ENCODE results near the gene FAM240A. TPM values are rescaled to one million over a fixed set of nuclear protein-coding genes. Genes with fewer than 3 reads are reported as not detected.
"Not testable (repeated sequence)": the region's sequence is repeated elsewhere in the genome, so short reads cannot be mapped to it uniquely, and the experiment has no call there.

FAM240A gene
- not detected in 2 replicates for total RNA-seq (2014; rRNA removed; shearing (Covaris generic))

- no peak for DNase-seq (ENCODE audit: low spot score)
These were observed at the start of gene FAM240A for GRCh38 chr3:46612324-46612723. Gene FAM240A (plus strand): TSS chr3:46612525. CDS start chr3:46612684, 159 bp downstream.

- no peak for DNase-seq (ENCODE audit: low spot score)
These were observed 47.9 kb upstream of the FAM240A start for GRCh38 chr3:46564190-46565021.

GRCh38 chr3:46565077-46565476, 47.2 kb upstream of the FAM240A start:
- no peak for DNase-seq (ENCODE audit: low spot score)

GRCh38 chr3:46565607-46566039, 46.7 kb upstream of the FAM240A start:
- DNase-seq (ENCODE audit: low spot score) = no peak

- DNase-seq (ENCODE audit: low spot score) = no peak
These were observed 46.2 kb upstream of the FAM240A start, which contains the start of gene LRRC2 for GRCh38 chr3:46566040-46566641. Gene LRRC2 (minus strand): TSS chr3:46566302. CDS start chr3:46551591, 14,711 bp downstream.

GRCh38 chr3:46571684-46572083, 40.6 kb upstream of the FAM240A start:
- no peak for DNase-seq (ENCODE audit: low spot score)

- no peak for DNase-seq (ENCODE audit: low spot score)
These were observed 38.6 kb upstream of the FAM240A start for GRCh38 chr3:46573701-46574100.

GRCh38 chr3:46574243-46574646, 38.1 kb upstream of the FAM240A start:
- DNase-seq (ENCODE audit: low spot score) = no peak

- DNase-seq (ENCODE audit: low spot score) = no peak
These were observed 37.3 kb upstream of the FAM240A start for GRCh38 chr3:46574881-46575576.

GRCh38 chr3:46575577-46576222, 36.6 kb upstream of the FAM240A start:
- DNase-seq (ENCODE audit: low spot score) = no peak

- no peak for DNase-seq (ENCODE audit: low spot score)
These were observed 35.9 kb upstream of the FAM240A start for GRCh38 chr3:46576386-46576785.

- no peak for DNase-seq (ENCODE audit: low spot score)
These were observed 35.4 kb upstream of the FAM240A start for GRCh38 chr3:46576879-46577278.

- DNase-seq (ENCODE audit: low spot score) = not testable (repeated sequence)
These were observed 34.6 kb upstream of the FAM240A start for GRCh38 chr3:46577580-46578249.

GRCh38 chr3:46578973-46579755, 33.2 kb upstream of the FAM240A start:
- DNase-seq (ENCODE audit: low spot score) = no peak

- DNase-seq (ENCODE audit: low spot score) = no peak
These were observed 32.5 kb upstream of the FAM240A start for GRCh38 chr3:46579756-46580286.

- no peak for DNase-seq (ENCODE audit: low spot score)
These were observed 31.6 kb upstream of the FAM240A start for GRCh38 chr3:46580675-46581074.

- no peak for DNase-seq (ENCODE audit: low spot score)
These were observed 27.5 kb upstream of the FAM240A start for GRCh38 chr3:46584598-46585467.

- DNase-seq (ENCODE audit: low spot score) = no peak
These were observed 26.3 kb upstream of the FAM240A start for GRCh38 chr3:46585799-46586693.

All from H4 (cell line).